Glutamatergic neuron (in vitro differentiated cells): Measurements from ENCODE around the gene PRKCH. TPM values are rescaled to one million over a fixed set of nuclear protein-coding genes. Genes with fewer than 3 reads are reported as not detected.

ENCODE experiments used
- DNase-seq: peaks from one replicate; pipeline ENCODE4 v3.0.0; 2022
- H3K27ac Mint-ChIP-seq: one replicate; pipeline ENCODE4 v1.8.0; 2020; ENCODE audit warnings: mild to moderate bottlenecking, mixed read lengths, inconsistent platforms; ENCODE audit not compliant: unreplicated experiment
- H3K27me3 Mint-ChIP-seq: one replicate; pipeline ENCODE4 v1.8.0; 2020; ENCODE audit warnings: mild to moderate bottlenecking, moderate library complexity, mixed read lengths, inconsistent platforms; ENCODE audit not compliant: unreplicated experiment
- H3K36me3 Mint-ChIP-seq: one replicate; pipeline ENCODE4 v1.8.0; 2020; ENCODE audit warnings: mild to moderate bottlenecking, mixed read lengths, inconsistent platforms; ENCODE audit not compliant: unreplicated experiment
- H3K4me1 Mint-ChIP-seq: one replicate; pipeline ENCODE4 v1.8.0; 2020; ENCODE audit warnings: mild to moderate bottlenecking, low read depth, mixed read lengths, inconsistent platforms; ENCODE audit not compliant: unreplicated experiment
- H3K4me3 Mint-ChIP-seq: one replicate; pipeline ENCODE4 v1.8.0; 2020; ENCODE audit warnings: mild to moderate bottlenecking, mixed read lengths, inconsistent platforms; ENCODE audit not compliant: unreplicated experiment
- H3K9me3 Mint-ChIP-seq: one replicate; pipeline ENCODE4 v1.8.0; 2020; ENCODE audit warnings: mild to moderate bottlenecking, moderate library complexity, mixed read lengths, inconsistent platforms; ENCODE audit not compliant: unreplicated experiment
- total RNA-seq: library from RNA; stranded (reverse); fragmentation: NEBNext Ultra II Directional; extraction: Animal tissue kit (Norgen Biotek cat#: 25700); gene quantifications from one replicate; pipeline ENCODE4 v1.2.1, GENCODE V29; 2021; ENCODE audit not compliant: unreplicated experiment
- TF ChIP-seq, protein P1 (sequence below): fragments of 200-600 bp; sonication (generic); IDR thresholded peaks from one replicate; pipeline ENCODE4 v1.5.0; 2021; ENCODE audit not compliant: partially characterized antibody, unreplicated experiment

PRKCH gene
- total RNA-seq, 1 donor from 2014 or later, result 0.54 TPM

DNA sequence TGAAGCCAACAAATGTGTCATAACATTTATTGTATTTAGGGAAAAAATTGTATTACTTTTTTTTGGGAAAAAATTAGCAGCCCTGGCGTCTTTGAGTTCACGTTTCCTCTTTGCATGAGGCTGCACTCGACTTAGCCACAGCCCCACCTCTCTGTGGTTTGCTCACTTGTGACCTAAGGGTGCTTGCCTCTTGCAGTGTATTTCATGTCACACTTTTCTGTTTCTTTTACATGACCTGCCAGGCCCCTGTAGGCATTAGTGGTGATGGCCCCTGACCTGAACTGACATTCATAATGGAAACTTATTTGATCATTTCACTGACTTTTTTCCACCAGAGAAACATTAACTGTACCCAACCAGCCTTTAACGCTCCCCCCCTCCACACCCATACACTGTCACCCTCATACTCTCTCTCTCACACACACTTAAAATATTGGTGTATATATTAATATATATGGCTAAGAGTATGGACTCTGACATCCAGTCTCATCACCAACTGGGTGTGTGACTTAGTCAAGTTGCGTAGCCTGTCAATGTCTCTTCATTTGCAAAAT is 122.9 kb downstream of the PRKCH start:
- no peak overlapping the region for H3K4me3 Mint-ChIP-seq
- H3K9me3 Mint-ChIP-seq, result no peaks in the 10 kb centered on the region
- H3K27ac Mint-ChIP-seq, result no peak overlapping the region
- DNase-seq, result no peak
- H3K4me1 Mint-ChIP-seq, result no peaks in the 10 kb centered on the region
- peaks cover 6% of the 10 kb centered on the region for H3K27me3 Mint-ChIP-seq
- TF ChIP-seq, protein P1, sequence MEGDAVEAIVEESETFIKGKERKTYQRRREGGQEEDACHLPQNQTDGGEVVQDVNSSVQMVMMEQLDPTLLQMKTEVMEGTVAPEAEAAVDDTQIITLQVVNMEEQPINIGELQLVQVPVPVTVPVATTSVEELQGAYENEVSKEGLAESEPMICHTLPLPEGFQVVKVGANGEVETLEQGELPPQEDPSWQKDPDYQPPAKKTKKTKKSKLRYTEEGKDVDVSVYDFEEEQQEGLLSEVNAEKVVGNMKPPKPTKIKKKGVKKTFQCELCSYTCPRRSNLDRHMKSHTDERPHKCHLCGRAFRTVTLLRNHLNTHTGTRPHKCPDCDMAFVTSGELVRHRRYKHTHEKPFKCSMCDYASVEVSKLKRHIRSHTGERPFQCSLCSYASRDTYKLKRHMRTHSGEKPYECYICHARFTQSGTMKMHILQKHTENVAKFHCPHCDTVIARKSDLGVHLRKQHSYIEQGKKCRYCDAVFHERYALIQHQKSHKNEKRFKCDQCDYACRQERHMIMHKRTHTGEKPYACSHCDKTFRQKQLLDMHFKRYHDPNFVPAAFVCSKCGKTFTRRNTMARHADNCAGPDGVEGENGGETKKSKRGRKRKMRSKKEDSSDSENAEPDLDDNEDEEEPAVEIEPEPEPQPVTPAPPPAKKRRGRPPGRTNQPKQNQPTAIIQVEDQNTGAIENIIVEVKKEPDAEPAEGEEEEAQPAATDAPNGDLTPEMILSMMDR, result no peak
- H3K36me3 Mint-ChIP-seq, result no peaks in the 10 kb centered on the region

DNA sequence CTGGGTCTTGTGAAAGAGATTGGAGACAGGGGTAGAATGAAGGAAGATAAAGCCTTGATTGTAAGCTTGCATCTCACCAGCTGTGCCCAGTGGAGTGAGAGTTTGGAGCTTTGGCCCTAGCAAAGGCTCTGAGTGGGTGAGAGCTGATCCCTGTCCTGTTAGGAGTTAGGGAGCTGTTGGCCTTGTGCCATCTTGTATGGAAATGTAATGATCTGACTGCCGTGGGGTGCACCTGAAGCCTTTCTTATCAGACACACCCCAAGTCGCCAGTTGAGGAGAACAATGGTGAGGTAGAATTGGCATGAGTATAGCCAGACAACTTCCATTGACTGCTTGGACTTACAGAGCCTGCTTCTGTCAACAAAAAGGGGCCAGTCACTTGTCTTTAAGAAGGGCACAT is 130.1 kb downstream of the PRKCH start:
- Mint-ChIP-seq H3K36me3 (no peaks in the 10 kb centered on the region), H3K27ac (no peak overlapping the region), H3K9me3 (no peaks in the 10 kb centered on the region), H3K4me1 (peaks cover 2% of the 10 kb centered on the region), H3K27me3 (peaks cover 5% of the 10 kb centered on the region), H3K4me3 (no peak overlapping the region)
- TF ChIP-seq, protein P1, result no peak
- no peak for DNase-seq

DNA sequence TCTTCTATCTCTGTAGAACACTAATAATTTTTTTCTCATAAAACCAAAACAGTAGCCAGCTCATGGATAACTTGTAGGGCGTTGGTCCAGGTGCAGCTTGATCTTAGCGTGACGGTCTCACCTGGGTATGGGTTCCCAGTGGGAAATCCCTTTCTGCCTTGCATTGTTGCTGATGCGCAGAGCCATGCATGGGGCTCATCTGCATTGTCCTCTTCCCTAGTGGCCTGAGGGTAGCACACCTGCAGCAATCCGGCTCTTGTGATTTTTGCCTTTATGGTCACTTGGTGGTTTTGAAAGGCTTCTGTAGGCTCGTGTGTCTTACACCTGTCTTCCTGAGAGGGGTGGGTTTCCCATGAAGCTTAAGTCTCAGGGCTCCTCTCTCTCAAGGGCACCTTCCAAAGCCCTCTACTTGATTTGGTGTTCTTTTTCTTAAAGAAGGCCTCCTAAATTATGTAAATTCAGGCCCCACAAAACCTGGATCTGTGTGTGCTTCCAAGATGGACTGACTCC is 130.6 kb downstream of the PRKCH start:
- H3K36me3 Mint-ChIP-seq, result no peaks in the 10 kb centered on the region
- no peaks in the 10 kb centered on the region for H3K9me3 Mint-ChIP-seq
- TF ChIP-seq, protein P1, result no peak
- peaks cover 2% of the 10 kb centered on the region for H3K4me1 Mint-ChIP-seq
- no peak overlapping the region for H3K4me3 Mint-ChIP-seq
- DNase-seq, result no peak
- peaks cover 5% of the 10 kb centered on the region for H3K27me3 Mint-ChIP-seq
- no peak overlapping the region for H3K27ac Mint-ChIP-seq

DNA sequence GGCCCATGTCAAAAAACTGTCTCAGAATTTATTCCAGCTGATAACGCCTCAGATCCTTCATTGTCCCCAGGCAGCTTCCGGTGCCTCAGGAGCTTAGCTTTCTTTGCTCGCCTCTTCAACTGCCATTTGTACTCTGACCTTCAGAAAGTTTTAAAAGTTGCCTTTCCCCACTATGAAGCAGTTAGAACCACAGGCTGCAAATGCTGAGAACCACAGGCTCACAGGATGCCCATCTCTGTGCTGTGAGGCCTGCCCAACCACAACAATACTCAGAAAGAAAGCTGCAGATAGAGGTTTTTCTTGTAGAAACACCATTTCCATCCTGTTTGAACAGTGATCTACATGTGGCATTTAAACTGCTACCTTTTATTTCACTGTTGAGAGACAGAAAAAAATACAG is 131.1 kb downstream of the PRKCH start:
- TF ChIP-seq, protein P1, result no peak
- Mint-ChIP-seq H3K36me3 (no peaks in the 10 kb centered on the region), H3K9me3 (no peaks in the 10 kb centered on the region), H3K4me1 (peaks cover 2% of the 10 kb centered on the region), H3K4me3 (no peak overlapping the region), H3K27ac (no peak overlapping the region), H3K27me3 (peaks cover 5% of the 10 kb centered on the region)
- no peak for DNase-seq

DNA sequence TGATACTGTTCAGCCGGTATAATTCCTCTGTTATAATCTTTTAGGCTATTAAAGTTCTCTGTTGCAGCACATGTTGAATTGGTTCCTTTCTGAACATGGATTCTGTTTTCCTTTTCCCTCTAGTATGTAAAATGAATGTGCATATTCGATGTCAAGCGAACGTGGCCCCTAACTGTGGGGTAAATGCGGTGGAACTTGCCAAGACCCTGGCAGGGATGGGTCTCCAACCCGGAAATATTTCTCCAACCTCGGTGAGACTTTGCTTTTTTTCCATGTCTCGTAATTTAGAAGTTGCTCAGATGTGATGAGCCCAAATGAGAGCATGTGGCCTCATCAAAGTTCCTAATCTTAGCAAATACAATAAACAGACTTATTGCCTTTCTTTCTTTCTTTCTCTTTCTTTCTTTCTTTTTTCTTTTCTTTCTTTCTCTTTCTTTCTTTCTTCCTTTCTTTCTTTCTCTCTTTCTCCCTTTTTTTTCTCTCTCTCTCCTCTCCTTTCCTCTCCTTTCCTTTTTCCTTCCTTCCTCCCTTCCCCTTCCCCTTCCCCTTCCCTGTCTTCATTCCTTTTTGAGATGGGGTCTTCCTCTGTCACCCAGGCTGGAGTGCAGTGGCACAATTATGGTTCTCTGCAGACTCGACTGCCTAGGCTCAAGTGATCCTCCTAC is 131.9 kb downstream of the PRKCH start:
- no peaks in the 10 kb centered on the region for H3K36me3 Mint-ChIP-seq
- no peak for DNase-seq
- H3K27ac Mint-ChIP-seq, result no peak overlapping the region

More for the DNA sequence above, 131.9 kb downstream of the PRKCH start:
- peaks cover 2% of the 10 kb centered on the region for H3K4me1 Mint-ChIP-seq
- peaks cover 5% of the 10 kb centered on the region for H3K27me3 Mint-ChIP-seq
- no peaks in the 10 kb centered on the region for H3K9me3 Mint-ChIP-seq
- TF ChIP-seq, protein P1, result no peak
- H3K4me3 Mint-ChIP-seq, result no peak overlapping the region
